Stimulated activated CD4-positive, alpha-beta T cell treated with anti-CD3 and anti-CD28 coated beads, Interleukin-4, amount 100 ng/mL, for 1 hour (primary cell): ENCODE results near the gene SPTBN1.
A peak's percentile ranks its signal among the peaks of the same experiment; 100 is the strongest.

Experiments used
- DNase-seq: peaks from one replicate; pipeline ENCODE4 v3.0.0-alpha.2; 2020

SPTBN1 gene

DNA sequence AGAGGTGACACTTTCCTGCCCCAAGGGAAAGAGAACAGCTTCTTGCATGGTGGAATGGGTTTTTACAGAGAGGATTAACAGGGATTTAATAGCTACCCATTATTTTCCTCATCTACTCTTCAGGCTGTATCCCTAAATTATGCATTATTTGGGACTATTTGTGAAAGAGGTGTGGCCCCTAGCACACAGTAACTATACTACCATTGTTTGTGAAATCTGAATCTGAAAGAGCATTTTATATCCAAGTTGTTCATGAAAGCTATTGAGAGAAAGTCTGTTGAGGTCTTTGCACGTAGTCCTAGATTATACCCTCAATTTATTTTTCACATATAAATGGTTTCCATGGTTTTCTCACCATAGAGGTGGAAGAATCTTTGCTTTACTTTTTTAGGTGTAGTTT, 78.1 kb downstream of the SPTBN1 start:
- no peak for DNase-seq

DNA sequence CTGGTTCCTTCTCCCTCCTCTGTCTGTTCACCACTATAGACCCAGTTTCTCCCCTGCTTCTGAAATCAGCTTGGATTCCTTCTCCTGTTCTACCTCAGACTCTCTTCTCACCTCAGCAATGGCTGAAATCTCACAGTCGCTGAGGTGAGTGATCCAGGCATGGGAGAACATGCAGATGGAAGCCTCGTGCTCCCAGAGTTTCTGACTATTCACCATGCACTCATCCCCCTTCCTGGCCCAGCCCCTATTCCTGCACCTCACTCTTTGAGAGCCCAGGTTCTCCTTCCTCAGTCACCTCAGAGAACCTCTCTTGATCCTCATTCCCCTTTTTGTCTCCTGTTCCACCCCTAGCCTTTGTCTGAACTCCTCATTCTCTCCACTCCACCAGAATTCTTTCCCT, 78.5 kb downstream of the SPTBN1 start:
- no peak for DNase-seq

DNA sequence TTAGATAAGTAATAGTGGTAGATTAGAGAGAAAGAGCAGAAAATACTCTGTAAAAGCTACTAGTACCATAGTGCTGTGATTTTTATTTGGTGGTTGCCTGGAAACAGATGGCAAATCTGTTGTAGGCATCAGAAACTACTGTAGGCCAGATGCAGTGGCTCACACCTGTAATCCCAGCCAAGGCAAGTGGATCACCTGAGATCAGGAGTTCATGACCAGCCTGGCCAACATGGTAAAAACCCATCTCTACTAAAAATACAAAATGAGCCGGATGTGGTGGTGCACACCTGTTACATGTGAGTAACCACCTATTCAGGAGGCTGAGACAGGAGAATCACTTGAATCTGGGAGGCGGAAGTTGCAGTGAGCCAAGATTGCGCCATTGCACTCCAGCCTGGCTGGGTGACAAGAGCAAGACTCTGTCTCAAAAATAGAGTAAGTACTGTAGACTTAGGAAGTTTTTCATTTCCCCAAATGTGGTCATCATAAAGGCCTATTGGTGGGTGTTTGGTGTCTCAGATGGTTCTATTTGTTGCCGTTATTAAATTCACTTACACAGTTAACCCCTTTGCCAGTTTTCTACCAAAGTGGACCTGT, 79.6 kb downstream of the SPTBN1 start:
- no peak for DNase-seq

DNA sequence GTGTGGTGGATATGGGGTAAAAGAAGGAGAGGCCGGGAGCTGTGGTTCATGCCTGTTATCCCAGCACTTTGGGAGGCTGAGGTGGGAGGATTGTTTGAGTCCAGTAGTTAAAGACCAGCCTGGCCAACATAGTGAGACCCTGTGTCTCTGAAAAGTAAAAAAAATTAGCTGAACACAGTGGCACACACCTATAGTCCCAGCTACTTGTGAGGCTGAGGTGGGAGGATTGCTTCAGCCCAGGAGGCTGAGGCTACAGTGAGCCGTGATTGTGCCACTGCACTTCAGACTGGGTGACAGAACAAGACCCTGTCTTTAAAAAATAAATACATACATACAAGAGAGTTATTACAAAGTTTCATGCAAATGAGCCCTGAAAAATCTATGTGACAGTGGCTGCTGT, 80.6 kb downstream of the SPTBN1 start:
- DNase-seq: no peak

DNA sequence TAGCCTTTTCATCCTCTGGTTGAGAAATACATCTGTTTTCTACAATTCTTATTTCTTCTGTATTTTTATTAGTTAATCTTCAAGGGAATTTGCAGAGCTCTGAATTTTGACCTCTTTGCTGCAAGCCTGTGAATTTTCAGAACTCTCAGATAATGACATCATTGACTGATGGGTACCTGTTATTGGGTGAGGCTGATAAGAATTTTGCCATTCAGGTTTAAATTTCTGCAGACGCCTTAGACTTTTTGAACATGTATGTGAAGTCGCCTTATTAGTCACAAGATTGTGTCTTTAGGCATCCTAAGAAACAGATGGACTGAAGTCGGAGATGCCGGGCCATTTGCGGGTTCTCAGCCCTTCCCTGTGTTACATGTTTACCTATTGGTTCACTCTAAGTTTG, 82.4 kb downstream of the SPTBN1 start:
- no peak for DNase-seq

- no peak for DNase-seq
Measured at GRCh38 chr2:54539683-54540082, 83.6 kb downstream of the SPTBN1 start.

- no peak for DNase-seq
Measured at GRCh38 chr2:54540194-54540593, 84.1 kb downstream of the SPTBN1 start.

- no peak for DNase-seq
Measured at GRCh38 chr2:54541995-54542394, 85.9 kb downstream of the SPTBN1 start.

DNA sequence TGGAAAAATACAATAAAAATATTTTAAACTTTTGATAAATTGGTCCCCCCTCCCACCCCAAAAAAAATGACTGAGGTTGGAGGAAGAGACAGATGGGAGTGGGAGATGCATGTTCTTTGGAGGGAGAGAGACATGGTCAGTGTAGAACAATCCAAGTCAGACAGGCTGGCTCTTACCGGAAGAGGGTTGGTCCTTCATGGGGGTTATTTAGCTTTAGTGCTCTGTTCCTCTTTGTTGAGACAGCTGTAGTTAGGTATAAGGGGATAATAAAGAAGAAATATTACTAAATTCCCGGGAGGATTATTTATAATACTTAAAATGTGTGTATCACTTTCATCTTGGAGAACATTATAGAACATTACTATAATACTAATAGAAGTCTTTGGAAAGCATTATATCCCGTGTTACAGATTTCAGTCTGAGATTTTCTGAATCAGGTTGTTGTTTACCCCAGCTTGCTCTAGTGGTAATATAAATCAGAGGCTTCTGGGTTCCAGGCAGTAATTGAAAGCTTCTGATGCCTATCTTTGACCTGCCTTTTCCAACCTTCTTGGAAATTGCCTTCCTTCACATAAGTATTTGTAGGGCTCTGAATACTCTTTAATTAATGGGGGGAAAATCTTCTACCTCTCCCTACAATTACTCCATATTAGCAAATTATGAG, 87.7 kb downstream of the SPTBN1 start:
- no peak for DNase-seq

GRCh38 chr2:54545702-54546450, 89.7 kb downstream of the SPTBN1 start:
- DNase-seq: no peak

DNA sequence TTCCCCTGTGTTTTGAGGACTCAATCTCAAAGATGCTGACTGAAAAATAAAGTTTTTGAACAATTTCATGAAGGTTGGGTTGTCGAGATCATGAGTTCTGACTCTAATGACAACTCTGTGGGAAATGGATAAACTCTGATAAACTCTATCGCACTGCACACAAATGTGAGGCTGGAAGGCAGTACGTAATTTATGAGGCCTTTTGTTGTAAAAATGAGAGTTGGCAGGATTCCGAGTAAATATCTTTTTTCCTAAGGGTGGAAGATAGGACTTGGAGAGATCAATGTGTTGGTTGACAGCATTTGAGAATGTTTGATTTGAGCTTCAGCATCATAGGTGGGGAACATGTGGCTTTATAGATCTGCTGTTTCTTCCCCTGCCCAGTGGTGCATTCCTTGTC, 90.4 kb downstream of the SPTBN1 start:
- no peak for DNase-seq

GRCh38 chr2:54546923-54547720, 91.0 kb downstream of the SPTBN1 start:
- no peak for DNase-seq

DNA sequence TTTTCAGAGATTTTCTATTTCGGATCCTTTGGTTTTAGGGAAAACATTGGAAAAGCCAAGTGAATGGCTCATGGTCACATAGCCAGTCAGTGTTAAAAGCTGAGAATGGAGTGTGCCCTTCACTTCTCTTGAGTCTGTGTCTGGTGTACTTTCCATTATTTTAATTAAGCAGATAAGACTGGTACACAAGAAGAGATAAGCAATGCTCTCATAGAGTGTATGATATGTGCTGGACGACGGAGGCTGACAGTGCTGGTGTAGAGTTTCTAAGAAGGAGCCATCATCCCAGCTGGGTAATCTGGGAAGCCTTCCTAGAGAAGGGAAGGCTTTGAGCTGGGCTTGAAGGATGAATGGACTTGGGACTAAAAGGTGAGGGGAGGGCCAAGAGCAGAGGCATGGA, 93.3 kb downstream of the SPTBN1 start:
- no peak for DNase-seq

GRCh38 chr2:54549917-54550518, 93.9 kb downstream of the SPTBN1 start:
- DNase-seq: no peak

- DNase-seq: no peak
Measured at GRCh38 chr2:54550547-54550946, 94.4 kb downstream of the SPTBN1 start.

GRCh38 chr2:54551123-54551756, 95.1 kb downstream of the SPTBN1 start:
- DNase-seq: no peak

- DNase-seq: no peak
Measured at GRCh38 chr2:54553075-54553474, 96.9 kb downstream of the SPTBN1 start.

- no peak for DNase-seq
Measured at GRCh38 chr2:54553775-54554174, 97.6 kb downstream of the SPTBN1 start.

DNA sequence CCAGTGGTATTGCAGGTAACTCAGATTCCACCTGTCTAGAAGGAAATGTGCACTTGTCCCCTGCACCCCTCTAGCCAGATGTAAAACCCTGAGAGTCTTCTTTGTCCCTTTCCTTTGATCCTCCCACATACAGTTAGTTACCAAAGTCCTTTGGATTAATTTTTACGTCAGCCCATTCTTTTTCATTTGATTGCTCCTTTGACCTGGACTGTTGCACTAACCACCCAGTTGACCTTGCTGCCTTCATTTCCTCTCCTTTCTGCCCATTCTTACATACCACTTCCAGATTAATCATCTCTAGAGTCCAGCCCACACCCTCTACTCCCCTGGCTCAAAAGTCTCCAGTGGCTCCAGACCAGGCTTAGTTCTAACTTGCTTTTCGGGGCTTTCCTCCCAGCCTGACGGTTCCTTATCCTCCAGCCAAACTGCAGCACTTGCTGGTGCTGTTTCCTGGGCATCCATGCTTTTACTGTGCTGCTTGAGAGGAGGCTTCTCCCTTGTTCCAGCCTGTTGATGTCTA, 99.3 kb downstream of the SPTBN1 start:
- DNase-seq: no peak

- DNase-seq: no peak
Measured at GRCh38 chr2:54556621-54557121, 100.5 kb downstream of the SPTBN1 start.

DNA sequence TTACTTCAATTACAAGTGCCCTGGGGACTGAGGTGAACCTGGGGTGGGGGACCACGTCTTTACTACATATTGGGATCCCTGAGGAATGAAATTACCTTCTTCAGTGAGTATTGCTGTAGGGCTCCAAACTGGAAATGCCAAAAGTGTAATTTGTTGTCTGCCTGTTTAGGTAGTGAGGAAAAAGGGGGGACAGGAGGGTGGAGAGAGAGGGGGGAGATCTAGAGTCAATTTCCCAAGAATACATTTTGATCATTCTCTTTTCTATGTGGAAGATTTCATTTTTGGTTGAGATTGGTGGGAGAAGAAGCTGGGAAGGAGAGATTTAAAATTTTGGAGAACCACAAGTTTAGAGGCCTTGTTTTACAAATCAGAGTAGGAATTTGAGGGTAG, 101.1 kb downstream of the SPTBN1 start:
- DNase-seq: no peak

GRCh38 chr2:54557601-54558187, 101.6 kb downstream of the SPTBN1 start:
- peak; percentile 76 for DNase-seq
